Measurements from ENCODE around the gene ZNF566.
"Not testable (repeated sequence)": the region's sequence is repeated elsewhere in the genome, so short reads cannot be mapped to it uniquely, and the experiment has no call there.

ZNF566 gene

GRCh38 chr19:36489118-36489919, at the start of gene ZNF566:
TSS of gene ZNF566 (minus strand) at chr19:36489561. CDS start at chr19:36476557, 13,004 bp downstream.
- DNase-seq, result peak; percentile 96

DNA sequence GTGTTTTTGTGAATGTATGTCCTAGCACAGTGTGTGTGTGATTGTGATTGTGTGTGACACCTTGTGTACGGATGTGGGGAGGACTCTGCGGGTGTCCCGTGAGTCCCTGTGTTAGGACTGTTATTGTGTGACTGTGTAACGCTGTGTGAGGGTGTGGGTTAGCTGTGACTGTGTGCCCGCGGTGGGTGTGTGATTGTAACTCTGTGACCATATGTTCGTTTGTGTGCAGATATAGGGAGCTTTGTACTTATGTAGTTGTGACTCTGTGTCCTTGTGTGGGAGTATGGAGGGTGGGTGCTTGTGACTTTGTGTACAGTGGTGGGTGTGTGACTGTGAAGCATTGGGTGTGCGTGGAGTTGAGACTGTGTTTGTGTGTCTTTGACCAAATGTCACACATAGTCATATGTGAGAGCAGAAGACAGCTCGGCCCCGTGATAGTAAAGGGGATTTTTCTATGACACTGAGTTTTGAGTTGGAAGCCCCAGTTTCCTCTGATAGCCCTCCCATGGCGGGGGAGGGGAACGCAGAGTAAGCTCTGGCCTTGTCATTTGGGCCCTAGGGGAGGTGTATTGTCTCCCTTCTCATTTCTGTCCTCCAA, 39.7 kb upstream of the ZNF566 start:
- DNase-seq, result no peak

DNA sequence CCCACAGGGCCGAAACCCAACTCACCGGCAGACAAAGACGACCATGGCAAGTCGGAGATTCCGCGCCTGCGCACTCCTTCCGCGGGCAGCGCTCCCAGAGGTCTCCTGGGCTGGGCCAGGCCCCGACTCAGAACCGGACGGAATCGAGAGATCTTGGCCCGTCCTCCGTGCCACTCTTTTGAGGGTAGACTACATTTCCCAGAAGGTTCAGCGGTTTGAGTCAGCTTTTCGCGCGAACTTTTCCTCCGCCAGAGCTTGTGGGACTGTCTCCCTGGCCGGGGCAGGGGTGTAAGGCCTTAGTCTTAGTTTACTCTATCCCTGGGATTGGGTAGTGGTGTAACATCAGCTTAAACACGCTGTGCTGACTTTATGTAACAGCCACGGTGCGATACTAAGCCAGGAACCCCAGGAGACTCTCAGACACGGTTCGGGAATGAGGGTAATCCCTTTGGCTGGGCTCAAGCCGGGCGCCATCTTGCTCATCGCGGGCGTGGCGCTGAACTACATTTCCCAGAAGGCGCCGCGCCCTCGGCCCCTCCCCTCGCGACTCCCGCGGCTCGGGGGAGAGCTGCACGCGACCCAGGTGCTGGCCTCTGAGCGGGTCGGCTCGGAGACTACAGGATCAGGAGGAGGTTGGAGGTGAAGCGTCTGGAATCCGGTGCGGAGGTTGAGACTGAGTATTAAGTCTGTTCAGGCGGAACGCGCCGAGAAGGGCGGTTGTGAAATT, 39.0 kb upstream of the ZNF566 start, which contains the start of gene ZNF260:
ZNF260 (minus strand) TSS at position 78 of the 727 bp plus-strand sequence. CDS start 13,033 bp downstream, outside the sequence.
- DNase-seq, result peak; percentile 98

GRCh38 chr19:36527873-36528193, 38.5 kb upstream of the ZNF566 start:
- DNase-seq, result no peak

DNA sequence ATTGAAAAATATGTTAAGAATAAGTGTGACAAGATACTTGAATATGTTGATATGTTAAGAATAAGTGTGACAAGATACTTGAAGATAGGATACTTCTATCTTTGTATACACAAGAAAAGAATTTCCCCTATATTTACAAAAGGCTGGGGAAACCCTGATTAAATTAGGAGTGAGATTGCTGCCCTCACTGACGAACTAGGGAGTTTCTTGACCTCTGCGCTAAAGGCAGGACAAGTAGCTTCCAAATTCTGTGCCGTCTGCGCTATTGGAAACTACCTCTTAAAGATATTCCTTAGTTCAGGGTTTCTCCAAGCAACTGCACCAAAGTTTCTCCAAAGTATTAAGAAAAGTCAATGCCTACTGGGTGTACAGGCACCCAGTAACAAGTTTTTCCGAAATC, 38.0 kb upstream of the ZNF566 start:
- DNase-seq, result no peak

DNA sequence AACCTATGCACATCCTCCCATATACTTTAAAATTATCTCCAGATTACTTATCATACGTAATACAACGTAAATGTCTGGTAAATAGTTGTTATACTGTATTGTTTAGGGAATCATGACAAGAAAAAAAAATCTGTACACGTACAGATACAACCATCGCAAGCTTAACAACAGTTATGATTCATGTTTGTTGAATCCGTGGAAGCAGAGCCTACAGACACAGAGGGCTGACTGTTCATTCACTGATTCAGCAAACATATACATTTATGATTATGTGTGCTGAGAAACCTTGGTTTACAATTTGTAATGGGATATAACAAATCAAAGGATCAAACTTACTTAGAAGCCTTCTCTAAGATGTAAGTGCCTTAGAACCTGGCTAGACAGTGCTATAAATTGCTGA, 37.2 kb upstream of the ZNF566 start:
- DNase-seq, result no peak

DNA sequence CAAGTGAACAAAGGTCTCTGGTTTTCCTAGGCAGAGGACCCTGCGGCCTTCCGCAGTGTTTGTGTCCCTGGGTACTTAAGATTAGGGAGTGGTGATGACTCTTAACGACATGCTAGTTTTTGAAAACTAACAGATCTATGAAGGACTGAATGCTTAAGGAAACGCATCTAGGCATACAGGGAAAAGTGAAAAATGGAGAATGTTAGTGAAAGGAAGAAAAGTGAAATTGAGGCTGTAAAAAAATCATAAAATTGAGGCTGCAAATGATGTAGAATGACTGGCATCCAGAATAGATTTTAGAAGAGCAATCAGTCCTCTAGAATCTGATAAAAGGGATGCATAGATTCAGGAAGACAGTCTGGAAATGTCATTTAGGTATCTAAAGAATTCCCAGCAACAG, 35.3 kb upstream of the ZNF566 start:
- no peak for DNase-seq

DNA sequence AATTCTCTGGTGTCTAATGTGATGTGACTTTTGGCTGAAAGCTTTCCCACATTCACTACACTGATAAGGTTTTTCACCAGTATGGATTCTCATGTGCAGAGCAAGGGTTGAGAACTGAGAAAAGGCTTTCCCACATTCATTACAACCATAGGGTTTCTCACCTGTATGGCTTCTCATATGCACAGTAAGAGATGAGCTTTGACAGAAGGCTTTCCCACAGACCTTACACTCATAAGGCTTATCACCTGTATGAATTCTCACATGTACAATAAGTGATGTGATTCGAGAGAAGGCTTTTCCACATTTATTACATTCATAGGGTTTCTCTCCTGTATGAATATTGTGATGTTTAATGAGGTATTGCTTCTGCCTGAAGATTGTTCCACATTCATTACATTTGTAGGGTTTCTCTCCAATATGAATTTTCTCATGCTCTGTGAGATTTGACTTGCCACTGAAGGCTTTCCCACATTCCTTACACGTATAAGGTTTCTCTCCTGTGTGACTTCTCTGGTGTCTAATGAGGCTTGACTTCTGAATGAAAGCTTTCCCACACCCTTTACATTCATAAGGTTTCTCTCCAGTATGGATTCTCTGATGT, 24.8 kb upstream of the ZNF566 start:
- no peak for DNase-seq

DNA sequence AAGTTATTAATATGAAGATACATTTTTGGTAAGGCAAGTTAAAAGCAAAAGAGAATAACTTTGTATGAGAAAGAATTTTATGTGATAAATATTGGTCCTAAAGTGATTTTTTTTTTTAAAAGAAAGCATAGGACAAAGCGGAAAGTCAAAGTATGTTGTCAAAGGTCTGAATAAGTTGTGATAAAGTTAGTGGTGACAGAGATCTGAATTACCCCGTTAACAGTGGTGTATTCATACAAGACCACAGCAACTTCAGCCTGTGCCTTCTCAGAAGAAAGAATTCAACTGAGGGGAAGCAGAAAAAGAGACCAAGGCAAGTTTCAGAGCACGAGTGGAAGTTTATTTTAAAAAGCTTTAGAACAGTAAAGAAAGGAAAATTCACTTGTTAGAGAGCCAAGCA, 19.0 kb upstream of the ZNF566 start:
- DNase-seq, result no peak

- DNase-seq, result no peak
Observed at GRCh38 chr19:36501973-36502372, 12.6 kb upstream of the ZNF566 start.

DNA sequence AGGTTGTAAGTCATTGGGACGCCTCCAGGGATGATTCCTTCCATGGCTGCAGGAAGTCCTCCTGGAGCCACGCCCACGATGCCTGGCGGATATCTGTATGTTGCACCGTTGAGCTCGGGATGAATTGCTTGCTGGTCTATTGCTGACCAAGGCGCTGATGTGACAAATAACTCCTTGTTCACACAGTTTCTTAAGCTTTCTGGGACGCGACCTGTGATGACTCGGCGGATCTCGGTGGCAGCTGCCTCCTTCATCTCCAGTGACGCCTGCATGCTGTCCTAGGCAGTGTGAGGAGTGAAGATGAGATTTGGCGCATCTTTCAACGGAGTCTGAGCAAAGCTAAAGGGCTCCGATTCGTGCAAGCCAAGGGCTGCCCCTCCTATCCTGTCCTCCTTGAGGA, 7.6 kb upstream of the ZNF566 start:
- no peak for DNase-seq

- peak; percentile 38 for DNase-seq
Observed at GRCh38 chr19:36492689-36493453, 3.5 kb upstream of the ZNF566 start.

DNA sequence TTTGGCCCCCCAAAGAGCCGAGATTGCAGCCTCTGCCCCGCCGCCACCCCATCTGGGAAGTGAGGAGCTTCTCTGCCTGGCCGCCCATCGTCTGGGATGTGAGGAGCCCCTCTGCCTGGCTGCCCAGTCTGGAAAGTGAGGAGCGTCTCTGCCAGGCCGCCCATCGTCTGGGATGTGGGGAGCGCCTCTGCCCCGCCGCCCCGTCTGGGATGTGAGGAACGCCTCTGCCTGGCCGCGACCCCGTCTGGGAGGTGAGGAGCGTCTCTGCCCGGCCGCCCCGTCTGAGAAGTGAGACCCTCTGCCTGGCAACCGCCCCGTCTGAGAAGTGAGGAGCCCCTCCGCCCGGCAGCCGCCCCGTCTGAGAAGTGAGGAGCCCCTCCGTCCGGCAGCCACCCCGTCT, 1.5 kb upstream of the ZNF566 start:
- not testable (repeated sequence) for DNase-seq

DNA sequence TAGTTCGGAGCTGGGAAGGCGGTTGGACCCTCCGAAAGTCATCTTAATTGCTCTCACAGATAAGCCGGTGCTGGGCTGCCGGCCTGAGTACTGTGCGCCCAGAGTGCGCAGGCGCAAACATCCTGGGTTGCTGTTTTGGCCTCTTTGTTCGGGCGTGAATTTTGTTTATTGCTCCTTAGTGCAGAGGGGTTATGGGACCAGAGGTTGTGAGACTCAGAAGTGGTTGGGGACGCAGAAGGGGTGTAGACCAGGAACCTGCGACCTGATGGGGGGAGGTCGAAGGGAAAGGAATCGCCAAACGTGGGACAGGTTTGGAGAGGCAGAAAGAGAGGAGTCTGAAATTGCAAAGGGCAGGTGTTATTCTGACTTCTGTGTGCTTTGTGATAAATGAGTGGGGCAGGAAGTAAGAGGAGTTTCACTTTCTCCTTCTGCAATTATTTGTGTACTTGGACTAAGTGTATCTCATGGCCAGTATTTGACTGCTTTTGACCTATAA, 607 bp upstream of the ZNF566 start:
- no peak for DNase-seq

DNA sequence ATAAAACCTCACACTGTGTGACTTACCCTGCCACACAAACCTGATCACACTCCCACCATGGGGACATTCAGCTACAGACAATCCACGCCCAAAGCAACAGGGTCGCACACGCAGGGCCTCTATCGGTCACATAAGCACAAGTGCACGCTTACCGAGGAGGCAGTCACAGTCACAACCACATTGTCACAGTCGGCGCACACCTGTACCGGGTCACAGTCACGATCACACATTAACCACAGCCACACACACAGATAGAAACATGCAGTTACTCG, 579 bp downstream of the ZNF566 start:
- DNase-seq, result no peak

- no peak for DNase-seq
Observed at GRCh38 chr19:36488118-36488845, 1.1 kb downstream of the ZNF566 start.

DNA sequence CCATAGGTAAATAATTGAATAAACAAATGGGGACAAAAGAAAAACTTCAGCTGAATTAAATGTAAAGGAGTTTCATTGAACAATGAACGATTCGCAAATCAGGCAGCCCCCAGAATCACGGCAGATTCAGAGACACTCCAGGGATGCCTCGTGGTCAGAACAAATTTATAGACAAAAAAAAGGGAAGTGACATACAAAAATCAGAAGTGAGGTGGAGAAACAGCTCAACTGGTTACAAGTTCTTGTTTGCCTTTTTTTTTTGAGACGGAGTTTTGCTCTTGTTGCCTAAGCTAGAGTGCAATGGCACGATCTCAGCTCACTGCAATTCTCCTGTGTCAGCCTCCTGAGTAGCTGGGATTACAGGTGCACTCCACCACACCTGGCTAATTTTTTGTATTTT, 5.7 kb downstream of the ZNF566 start:
- DNase-seq, result no peak

- DNase-seq, result no peak
Observed at GRCh38 chr19:36482876-36483275, 6.5 kb downstream of the ZNF566 start.

- DNase-seq, result no peak
Observed at GRCh38 chr19:36460046-36460445, 29.3 kb downstream of the ZNF566 start.

DNA sequence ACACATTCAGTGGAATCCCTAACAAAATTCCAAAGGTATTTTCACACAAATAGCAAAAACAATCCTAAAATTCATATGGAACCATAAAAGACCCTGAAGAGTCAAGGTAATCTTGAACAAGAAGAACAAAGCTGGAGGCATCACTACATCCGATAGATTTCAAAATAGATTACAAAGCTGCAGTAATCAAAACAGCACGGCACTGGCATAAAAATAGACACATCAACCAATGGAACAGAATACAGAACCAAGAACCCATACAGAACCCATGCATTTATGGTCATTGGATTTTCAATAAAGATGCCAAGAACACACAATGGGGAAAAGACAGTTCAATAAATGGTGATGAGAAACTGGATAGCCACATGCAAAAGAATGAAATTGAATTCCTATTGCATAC, 32.5 kb downstream of the ZNF566 start:
- DNase-seq, result no peak

GRCh38 chr19:36449059-36449670, 40.2 kb downstream of the ZNF566 start:
- DNase-seq, result no peak

- no peak for DNase-seq
Observed at GRCh38 chr19:36441339-36441738, 48.0 kb downstream of the ZNF566 start.

All from femur (tissue), 1 donor.